Type B pancreatic cell (in vitro differentiated cells): Measurements from ENCODE around the gene SLC22A1. TPM values are rescaled to one million over a fixed set of nuclear protein-coding genes. Genes with fewer than 3 reads are reported as not detected.
"Not testable (repeated sequence)": the region's sequence is repeated elsewhere in the genome, so short reads cannot be mapped to it uniquely, and the experiment has no call there.

Experiments
- DNase-seq: peaks from one replicate; pipeline ENCODE4 v3.0.0; 2021; ENCODE audit warnings: mixed read lengths; ENCODE audit not compliant: unreplicated experiment; ENCODE audit errors: extremely low spot score
- H3K27ac Mint-ChIP-seq: 2 replicates; pipeline ENCODE4 v1.8.0; 2021; ENCODE audit warnings: mild to moderate bottlenecking, mixed read lengths
- H3K27me3 Mint-ChIP-seq: 2 replicates; pipeline ENCODE4 v1.8.0; 2021; ENCODE audit warnings: mixed read lengths
- H3K36me3 Mint-ChIP-seq: 2 replicates; pipeline ENCODE4 v1.8.0; 2021; ENCODE audit warnings: mixed read lengths
- H3K4me1 Mint-ChIP-seq: one replicate; pipeline ENCODE4 v1.8.0; 2021; ENCODE audit warnings: mixed read lengths; ENCODE audit not compliant: unreplicated experiment
- H3K4me3 Mint-ChIP-seq: 2 replicates; pipeline ENCODE4 v1.8.0; 2021; ENCODE audit warnings: mild to moderate bottlenecking, mixed read lengths
- H3K9me3 Mint-ChIP-seq: 2 replicates; pipeline ENCODE4 v1.8.0; 2021; ENCODE audit warnings: mixed read lengths
- total RNA-seq: library from RNA; stranded (reverse); gene quantifications from 2 replicates; pipeline ENCODE4 v1.2.1, GENCODE V29; 2021; ENCODE audit warnings: low replicate concordance
- TF ChIP-seq, protein P1 (sequence below): fragments of 200-600 bp; sonication (generic); conservative IDR thresholded peaks from 2 replicates; pipeline ENCODE4 v1.5.0; 2021; ENCODE audit warnings: antibody characterized with exemption, mild to moderate bottlenecking

SLC22A1 gene
- total RNA-seq, 1 donor from 2014 or later, result 3.0 TPM

DNA sequence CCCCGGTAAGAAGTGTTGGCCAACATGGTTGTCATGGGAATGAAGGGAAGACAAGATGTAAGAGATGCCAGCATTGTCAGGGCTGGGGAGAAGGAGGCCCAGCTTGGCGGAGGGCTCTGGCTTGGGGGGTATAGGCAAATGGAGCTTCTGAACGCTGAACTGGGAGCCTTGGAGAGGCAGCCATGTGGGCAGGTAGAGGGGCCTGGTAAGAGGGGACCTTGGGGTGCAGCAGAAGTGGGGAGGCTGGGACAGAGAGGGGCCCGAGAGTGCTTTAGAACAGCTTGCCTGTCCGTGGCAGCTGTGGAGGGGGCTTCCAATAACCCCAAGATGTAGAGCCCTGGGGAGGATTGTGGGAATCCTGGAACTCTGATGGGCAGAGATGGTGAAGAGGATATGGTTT is 3.0 kb downstream of the SLC22A1 start:
- Mint-ChIP-seq H3K27ac (no peak overlapping the region), H3K9me3 (no peaks in the 10 kb centered on the region), H3K4me1 (no peaks in the 10 kb centered on the region), H3K27me3 (no peaks in the 10 kb centered on the region), H3K4me3 (no peak overlapping the region), H3K36me3 (peaks cover 14% of the 10 kb centered on the region)
- TF ChIP-seq, protein P1, sequence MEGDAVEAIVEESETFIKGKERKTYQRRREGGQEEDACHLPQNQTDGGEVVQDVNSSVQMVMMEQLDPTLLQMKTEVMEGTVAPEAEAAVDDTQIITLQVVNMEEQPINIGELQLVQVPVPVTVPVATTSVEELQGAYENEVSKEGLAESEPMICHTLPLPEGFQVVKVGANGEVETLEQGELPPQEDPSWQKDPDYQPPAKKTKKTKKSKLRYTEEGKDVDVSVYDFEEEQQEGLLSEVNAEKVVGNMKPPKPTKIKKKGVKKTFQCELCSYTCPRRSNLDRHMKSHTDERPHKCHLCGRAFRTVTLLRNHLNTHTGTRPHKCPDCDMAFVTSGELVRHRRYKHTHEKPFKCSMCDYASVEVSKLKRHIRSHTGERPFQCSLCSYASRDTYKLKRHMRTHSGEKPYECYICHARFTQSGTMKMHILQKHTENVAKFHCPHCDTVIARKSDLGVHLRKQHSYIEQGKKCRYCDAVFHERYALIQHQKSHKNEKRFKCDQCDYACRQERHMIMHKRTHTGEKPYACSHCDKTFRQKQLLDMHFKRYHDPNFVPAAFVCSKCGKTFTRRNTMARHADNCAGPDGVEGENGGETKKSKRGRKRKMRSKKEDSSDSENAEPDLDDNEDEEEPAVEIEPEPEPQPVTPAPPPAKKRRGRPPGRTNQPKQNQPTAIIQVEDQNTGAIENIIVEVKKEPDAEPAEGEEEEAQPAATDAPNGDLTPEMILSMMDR, result no peak
- DNase-seq, result no peak

DNA sequence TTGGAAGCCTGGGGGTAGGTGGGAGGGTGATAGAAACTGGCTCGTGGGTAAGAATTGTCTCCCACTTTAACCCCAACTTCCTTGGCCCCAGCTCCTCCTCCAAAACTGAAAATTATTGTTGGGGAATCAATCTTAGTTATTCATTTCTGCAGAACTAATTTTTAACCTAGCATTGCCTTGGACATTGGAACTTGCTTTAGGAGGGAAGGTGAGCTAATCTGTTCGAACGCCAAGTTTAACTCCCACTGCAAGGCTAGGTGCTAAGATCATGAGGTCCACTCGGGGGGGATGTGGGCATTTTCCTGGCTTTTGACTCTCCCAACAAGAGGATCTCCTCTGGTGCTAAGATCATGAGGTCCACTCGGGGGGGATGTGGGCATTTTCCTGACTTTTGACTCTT is 3.5 kb downstream of the SLC22A1 start:
- H3K27ac Mint-ChIP-seq, H3K4me1 Mint-ChIP-seq, DNase-seq, H3K9me3 Mint-ChIP-seq, H3K4me3 Mint-ChIP-seq, H3K27me3 Mint-ChIP-seq: not testable (repeated sequence)
- H3K36me3 Mint-ChIP-seq, result peaks cover 14% of the 10 kb centered on the region

DNA sequence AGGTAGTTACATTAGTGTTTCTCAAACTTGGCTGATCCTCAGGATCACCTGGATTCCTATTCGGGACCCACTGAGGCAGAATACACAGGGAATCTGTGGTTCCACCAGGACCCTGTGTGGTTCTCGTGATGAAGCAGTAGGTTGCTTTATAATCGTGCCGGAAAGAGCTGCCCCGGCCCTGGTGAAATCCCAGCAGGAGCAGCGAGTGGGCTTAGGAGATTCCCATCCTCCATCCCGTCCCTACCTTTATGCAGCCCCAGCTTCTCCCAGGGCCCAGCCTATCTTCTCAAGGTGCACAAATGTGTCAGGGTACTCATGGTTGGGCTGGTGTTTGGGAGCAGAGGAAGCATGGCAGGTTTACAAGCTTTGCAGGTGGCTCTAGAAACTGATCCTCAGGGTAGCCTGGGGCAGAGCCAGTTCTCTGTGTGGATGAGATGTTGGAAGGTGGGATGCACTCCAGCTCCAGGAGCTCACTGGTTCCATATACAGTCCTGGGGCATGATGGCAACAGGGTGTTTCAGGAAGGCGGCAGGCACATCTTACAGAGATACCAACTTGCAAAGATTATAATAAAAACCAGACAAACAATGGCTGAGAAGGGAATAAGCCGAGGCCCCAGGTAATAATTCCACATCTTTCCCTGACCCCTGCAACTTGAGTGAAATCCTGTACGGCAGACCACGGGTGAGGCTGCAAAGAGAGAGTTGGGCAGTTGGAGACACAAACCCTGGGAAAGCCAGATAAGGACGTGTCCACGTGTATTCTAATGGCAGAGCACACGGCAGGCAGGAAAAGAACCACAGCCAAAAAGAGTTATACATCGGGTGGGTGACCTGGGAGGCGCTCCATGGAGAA is 5.9 kb downstream of the SLC22A1 start:
- Mint-ChIP-seq H3K4me1 (no peaks in the 10 kb centered on the region), H3K4me3 (no peak overlapping the region), H3K9me3 (no peaks in the 10 kb centered on the region), H3K36me3 (peaks cover 20% of the 10 kb centered on the region), H3K27ac (no peak overlapping the region), H3K27me3 (no peaks in the 10 kb centered on the region)
- no peak for DNase-seq
- TF ChIP-seq, protein P1, result no peak

DNA sequence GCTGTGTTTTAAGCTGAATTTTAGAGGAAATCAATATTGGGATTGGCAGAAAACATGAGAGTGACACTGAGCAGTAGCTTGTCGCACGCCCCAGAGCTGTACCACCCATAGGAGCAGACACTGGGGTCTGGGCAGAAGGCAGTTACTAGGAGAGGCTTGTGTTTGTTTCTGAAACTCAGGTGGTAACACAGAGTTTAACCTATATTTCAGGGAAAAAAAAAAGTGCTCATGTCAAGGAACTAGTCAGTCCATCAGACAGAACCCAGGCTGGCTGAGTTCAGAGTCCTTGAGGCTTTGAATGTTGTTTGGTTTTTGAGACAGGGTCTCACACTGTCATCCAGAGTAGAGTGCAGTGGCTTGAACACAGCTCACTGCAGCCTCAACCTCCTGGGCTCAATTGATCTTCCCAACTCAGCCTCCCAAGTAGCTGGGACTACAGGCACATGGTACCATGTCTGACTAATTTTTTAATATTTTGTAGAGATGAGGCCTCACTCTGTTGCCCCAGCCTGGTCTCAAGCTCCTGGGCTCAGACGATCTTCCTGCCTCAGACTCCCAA is 6.6 kb downstream of the SLC22A1 start:
- Mint-ChIP-seq H3K4me1 (no peaks in the 10 kb centered on the region), H3K27me3 (no peaks in the 10 kb centered on the region), H3K4me3 (no peak overlapping the region), H3K27ac (no peak overlapping the region), H3K9me3 (no peaks in the 10 kb centered on the region), H3K36me3 (peaks cover 20% of the 10 kb centered on the region)
- DNase-seq, result no peak
- TF ChIP-seq, protein P1, result no peak

DNA sequence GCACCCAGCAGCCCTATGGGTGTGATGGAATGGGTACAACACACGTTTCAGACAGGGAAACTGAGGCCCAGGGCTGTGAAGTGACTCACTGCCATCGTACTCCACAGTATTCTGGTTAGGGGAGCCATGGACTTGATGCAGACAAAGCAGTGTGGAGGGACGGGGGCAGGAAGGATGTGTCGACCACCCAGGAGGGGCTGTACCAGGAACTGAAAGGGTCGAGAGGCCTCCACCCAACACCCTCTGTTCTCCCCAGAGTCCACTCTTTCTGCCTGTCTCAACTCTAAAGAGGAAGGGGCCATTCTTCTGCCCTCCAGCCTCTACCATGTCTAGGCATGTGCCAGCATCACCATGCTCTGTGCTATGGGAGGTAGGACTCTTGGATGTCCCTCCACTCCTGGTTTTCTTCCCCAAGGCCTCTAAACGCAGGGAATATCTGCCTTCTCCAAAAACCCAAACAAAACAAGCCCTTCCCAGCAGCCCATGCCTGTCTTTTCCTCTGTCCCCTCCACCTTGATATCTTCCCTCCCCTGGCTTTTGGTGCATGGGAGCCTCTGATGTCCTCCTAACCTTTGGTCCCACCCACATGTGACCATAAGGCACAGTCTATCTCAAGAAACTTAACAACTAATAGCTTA is 7.4 kb downstream of the SLC22A1 start:
- Mint-ChIP-seq H3K4me1 (no peaks in the 10 kb centered on the region), H3K27ac (no peak overlapping the region), H3K36me3 (peaks cover 15% of the 10 kb centered on the region), H3K27me3 (no peaks in the 10 kb centered on the region), H3K4me3 (no peak overlapping the region), H3K9me3 (no peaks in the 10 kb centered on the region)
- TF ChIP-seq, protein P1, result no peak
- DNase-seq, result no peak
